PC-9 (cell line): ENCODE data around the gene ZNF613. TPM values are rescaled to one million over a fixed set of nuclear protein-coding genes. Genes with fewer than 3 reads are reported as not detected.
"Not testable (repeated sequence)": the region's sequence is repeated elsewhere in the genome, so short reads cannot be mapped to it uniquely, and the experiment has no call there.

Source experiments
- BruUV-seq: library from RNA; stranded (reverse); fragments of 400-500 nt; replicated peaks from 2 replicates; lab custom pipeline; 2021; lab: Mats Ljungman, UMichigan
- CTCF ChIA-PET: fragments of 300-600 bp; sonication (Branson Sonifier 250); formaldehyde crosslinking; loops from one replicate; lab custom pipeline; 2022; ENCODE audit warnings: antibody characterized with exemption; lab: Charles Lee
- POLR2A ChIA-PET: fragments of 300-600 bp; sonication (Branson Sonifier 250); formaldehyde crosslinking; loops from one replicate; lab custom pipeline; 2022; ENCODE audit warnings: antibody characterized with exemption; ENCODE audit not compliant: unreplicated experiment; lab: Charles Lee
- DNase-seq, 2 experiments: peaks; one replicate each; pipeline versions ENCODE4 v3.0.0 to v3.0.0-alpha.2; 2015 to 2022; ENCODE audit warnings: mixed read lengths in 1 of 2
- H2AFZ ChIP-seq: fragments of 200-600 bp; sonication (generic); 2 replicates; pipeline ENCODE4 v1.8.1; 2017; ENCODE audit warnings: antibody characterized with exemption
- H3F3A ChIP-seq: fragments of 200-600 bp; sonication (generic); 2 replicates; pipeline ENCODE4 v1.8.1; 2017; ENCODE audit warnings: antibody characterized with exemption, mild to moderate bottlenecking, low read depth; ENCODE audit not compliant: insufficient read depth
- H3K27ac ChIP-seq: fragments of 200-600 bp; sonication (generic); 2 replicates; pipeline ENCODE4 v1.6.1; 2016; ENCODE audit warnings: mixed run types
- H3K27me3 ChIP-seq: fragments of 200-600 bp; sonication (generic); 2 replicates; pipeline ENCODE4 v1.6.1; 2016; ENCODE audit warnings: low read depth, mixed run types; ENCODE audit not compliant: insufficient read depth
- H3K36me3 ChIP-seq: fragments of 200-600 bp; sonication (generic); 2 replicates; pipeline ENCODE4 v1.6.1; 2016; ENCODE audit warnings: low read depth, mixed run types
- H3K4me1 ChIP-seq: fragments of 200-600 bp; sonication (generic); replicated peaks from 2 replicates; pipeline ENCODE4 v1.6.1; 2016; ENCODE audit warnings: mixed run types; ENCODE audit not compliant: insufficient read depth
- H3K4me2 ChIP-seq: fragments of 200-600 bp; sonication (generic); 2 replicates; pipeline ENCODE4 v1.6.1; 2017; ENCODE audit warnings: mixed run types
- H3K4me3 ChIP-seq: fragments of 200-600 bp; sonication (generic); 2 replicates; pipeline ENCODE4 v1.6.1; 2016; ENCODE audit warnings: mixed run types
- H3K79me2 ChIP-seq: fragments of 200-600 bp; sonication (generic); 2 replicates; pipeline ENCODE4 v1.6.1; 2017; ENCODE audit warnings: low read depth, mixed run types
- H3K9me2 ChIP-seq: fragments of 200-600 bp; sonication (generic); 2 replicates; pipeline ENCODE4 v1.8.1; 2017; ENCODE audit warnings: mild to moderate bottlenecking; ENCODE audit not compliant: insufficient read depth
- H3K9me3 ChIP-seq: fragments of 200-600 bp; sonication (generic); 2 replicates; pipeline ENCODE4 v1.8.1; 2016; ENCODE audit warnings: low read depth; ENCODE audit not compliant: insufficient read depth
- H4K20me1 ChIP-seq: fragments of 200-600 bp; sonication (generic); 2 replicates; pipeline ENCODE4 v1.8.1; 2017; ENCODE audit not compliant: insufficient read depth
- CTCF ChIP-seq: fragments of 200-600 bp; sonication (generic); conservative IDR thresholded peaks from 2 replicates; pipeline ENCODE4 v1.6.1; 2017; ENCODE audit warnings: mixed run types, antibody characterized with exemption, mild to moderate bottlenecking, moderate library complexity
- EZH2 ChIP-seq: fragments of 200-600 bp; sonication (generic); IDR thresholded peaks from 2 replicates; pipeline ENCODE4 v1.8.0; 2017; ENCODE audit warnings: antibody characterized with exemption, low read depth
- intact Hi-C: fragments of 100-400 bp; cut with micrococcal nuclease; formaldehyde crosslinking; loops from one replicate; pipeline ENCODE4 v1.10.0; 2022; ENCODE audit not compliant: unreplicated experiment
- total RNA-seq: library from RNA; stranded (reverse); gene quantifications from 2 replicates; pipeline ENCODE4 v1.2.3, GENCODE V29; 2021

Gene ZNF613
- total RNA-seq, 1 experiment from 2014 or later: 4.8 TPM

GRCh38 chr19:51905206-51905605 is 22.1 kb upstream of the ZNF613 start:
- peak overlapping the region; percentile 97 for H2AFZ ChIP-seq
- peak overlapping the region; percentile 81; the same call in 1 of the 2 replicates for H3K4me3 ChIP-seq
- H3K9me2 ChIP-seq: no peaks in the 10 kb centered on the region
- H3K36me3 ChIP-seq: peaks cover 24% of the 10 kb centered on the region
- no peak for TF ChIP-seq CTCF
- no peak for TF ChIP-seq EZH2
- H3K27me3 ChIP-seq: no peaks in the 10 kb centered on the region
- no TSS peak for BruUV-seq
- CTCF ChIA-PET: no interaction called here
- intact Hi-C loops: loop anchor here (1.0 kb wide), 1 partner anchor 81 kb away; the partner anchor contains the start of gene ZNF350
- peaks cover 39% of the 10 kb centered on the region for H3K79me2 ChIP-seq
- H3K4me2 ChIP-seq: peak overlapping the region; percentile 91; the same call in 1 of the 2 replicates
- no peaks in the 10 kb centered on the region for H3F3A ChIP-seq
- peaks cover 46% of the 10 kb centered on the region for H3K9me3 ChIP-seq
- POLR2A ChIA-PET: no interaction called here
- H3K4me1 ChIP-seq: peaks cover 7% of the 10 kb centered on the region; the same call in 1 of the 2 replicates
- no peak overlapping the region for H3K27ac ChIP-seq
- H4K20me1 ChIP-seq: no peaks in the 10 kb centered on the region
- no peak for DNase-seq

- H4K20me1 ChIP-seq, H2AFZ ChIP-seq, H3K27ac ChIP-seq, H3K9me2 ChIP-seq, DNase-seq, H3K4me3 ChIP-seq, H3F3A ChIP-seq, CTCF ChIA-PET, H3K4me2 ChIP-seq, POLR2A ChIA-PET, BruUV-seq, H3K27me3 ChIP-seq, H3K4me1 ChIP-seq: not testable (repeated sequence)
- H3K36me3 ChIP-seq: peaks cover 20% of the 10 kb centered on the region
- H3K9me3 ChIP-seq: peaks cover 43% of the 10 kb centered on the region
- peaks cover 39% of the 10 kb centered on the region for H3K79me2 ChIP-seq
- intact Hi-C loops: loop anchor here (1.0 kb wide), 1 partner anchor 81 kb away; the partner anchor contains the start of gene ZNF350
These were observed 21.6 kb upstream of the ZNF613 start for GRCh38 chr19:51905639-51906038.

- H4K20me1 ChIP-seq, H3K27ac ChIP-seq, POLR2A ChIA-PET, H3K9me2 ChIP-seq, intact Hi-C loops, H2AFZ ChIP-seq, BruUV-seq, CTCF ChIA-PET, DNase-seq, H3K4me2 ChIP-seq, H3F3A ChIP-seq, H3K27me3 ChIP-seq, H3K4me3 ChIP-seq, H3K4me1 ChIP-seq: not testable (repeated sequence)
- Histone ChIP-seq H3K36me3 (peaks cover 16% of the 10 kb centered on the region), H3K79me2 (peaks cover 36% of the 10 kb centered on the region), H3K9me3 (peaks cover 38% of the 10 kb centered on the region)
These were observed 21.2 kb upstream of the ZNF613 start for GRCh38 chr19:51906108-51906507.

- H3K4me3 ChIP-seq, H3F3A ChIP-seq, intact Hi-C loops, H3K4me2 ChIP-seq, CTCF ChIA-PET, H3K4me1 ChIP-seq, POLR2A ChIA-PET, H3K27ac ChIP-seq, DNase-seq, BruUV-seq, H3K36me3 ChIP-seq, H3K9me2 ChIP-seq, H3K27me3 ChIP-seq, H4K20me1 ChIP-seq: not testable (repeated sequence)
- H3K9me3 ChIP-seq: peaks cover 35% of the 10 kb centered on the region
- peaks cover 17% of the 10 kb centered on the region for H3K79me2 ChIP-seq
- H2AFZ ChIP-seq: 0 out of 2 replicates have a peak overlapping the region, but pooled peaks have one; percentile 30
These were observed 19.3 kb upstream of the ZNF613 start for GRCh38 chr19:51907981-51908380.
